ENCODE data around the gene GAB4.

The GAB4 gene

GRCh38 chr22:17007852-17008731 is at the start of gene GAB4:
Gene GAB4, minus strand, starts transcription at chr22:17008222. Its CDS starts 108 bp downstream, at chr22:17008114.
- H3K27ac ChIP-seq (ENCODE audit: extremely low read depth, low read depth, low read length) = no peak within 1 kb of the TSS
- H3K4me1 ChIP-seq (ENCODE audit: control insufficient read depth, insufficient read depth, low read length) = no peaks in the 10 kb centered on the region
- H3K9me3 ChIP-seq (ENCODE audit: control insufficient read depth, insufficient read depth, low read depth, low read length) = no peaks in the 10 kb centered on the region
- H3K36me3 ChIP-seq (ENCODE audit: control insufficient read depth in 2 of 2, insufficient read depth in 1 of 2, low read length in 2 of 2) = no peaks in the 10 kb centered on the region
- TF ChIP-seq ZNF426 (tag by site-specific recombination; IDR thresholded peaks at IDR 0.05) (no peak), ZXDB (tag by site-specific recombination; IDR thresholded peaks at IDR 0.05) (no peak), GLIS2 (tag by site-specific recombination; IDR thresholded peaks at IDR 0.05) (no peak), ZFP69B (tag by site-specific recombination; IDR thresholded peaks at IDR 0.05) (no peak)
- POLR2A ChIA-PET = no interaction called here
- CTCF ChIA-PET = no interaction called here
- no peak within 1 kb of the TSS for H3K4me3 ChIP-seq (ENCODE audit: low read depth, low read length)

GRCh38 chr22:17056807-17057206 is 48.8 kb upstream of the GAB4 start:
- POLR2A ChIA-PET = no interaction called here
- Histone ChIP-seq H3K9me3 (ENCODE audit: control insufficient read depth, insufficient read depth, low read depth, low read length) (no peaks in the 10 kb centered on the region), H3K4me1 (ENCODE audit: control insufficient read depth, insufficient read depth, low read length) (no peaks in the 10 kb centered on the region), H3K36me3 (ENCODE audit: control insufficient read depth in 2 of 2, insufficient read depth in 1 of 2, low read length in 2 of 2) (peaks cover 0 to 8% of the 10 kb centered on the region in 2 experiments; a peak in 2 of 3 replicates), H3K4me3 (ENCODE audit: low read depth, low read length) (no peak overlapping the region), H3K27ac (ENCODE audit: extremely low read depth, low read depth, low read length) (no peak overlapping the region)
- CTCF ChIA-PET = interaction anchor here (0.9 to 3.3 kb wide), 5 partner anchors 8 to 337 kb away, joined by 3 to 106 read pairs (median 7); no protein-coding TSS in a partner anchor
- TF ChIP-seq ZNF391 (tag by site-specific recombination; IDR thresholded peaks at IDR 0.05; ENCODE audit: borderline replicate concordance, low read depth) = no peak
- TF ChIP-seq GFI1B (tag by site-specific recombination; IDR thresholded peaks at IDR 0.05) = no peak
- no peak for TF ChIP-seq ZNF132 (tag by site-specific recombination; IDR thresholded peaks at IDR 0.05; ENCODE audit: borderline replicate concordance)
- TF ChIP-seq, protein P1, sequence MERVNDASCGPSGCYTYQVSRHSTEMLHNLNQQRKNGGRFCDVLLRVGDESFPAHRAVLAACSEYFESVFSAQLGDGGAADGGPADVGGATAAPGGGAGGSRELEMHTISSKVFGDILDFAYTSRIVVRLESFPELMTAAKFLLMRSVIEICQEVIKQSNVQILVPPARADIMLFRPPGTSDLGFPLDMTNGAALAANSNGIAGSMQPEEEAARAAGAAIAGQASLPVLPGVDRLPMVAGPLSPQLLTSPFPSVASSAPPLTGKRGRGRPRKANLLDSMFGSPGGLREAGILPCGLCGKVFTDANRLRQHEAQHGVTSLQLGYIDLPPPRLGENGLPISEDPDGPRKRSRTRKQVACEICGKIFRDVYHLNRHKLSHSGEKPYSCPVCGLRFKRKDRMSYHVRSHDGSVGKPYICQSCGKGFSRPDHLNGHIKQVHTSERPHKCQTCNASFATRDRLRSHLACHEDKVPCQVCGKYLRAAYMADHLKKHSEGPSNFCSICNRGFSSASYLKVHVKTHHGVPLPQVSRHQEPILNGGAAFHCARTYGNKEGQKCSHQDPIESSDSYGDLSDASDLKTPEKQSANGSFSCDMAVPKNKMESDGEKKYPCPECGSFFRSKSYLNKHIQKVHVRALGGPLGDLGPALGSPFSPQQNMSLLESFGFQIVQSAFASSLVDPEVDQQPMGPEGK (tag by site-specific recombination; IDR thresholded peaks at IDR 0.05) = no peak
- TF ChIP-seq ZNF292 (tag by site-specific recombination; IDR thresholded peaks at IDR 0.05; ENCODE audit: borderline replicate concordance, low read depth) = no peak
- no peak for TF ChIP-seq KLF10 (tag by site-specific recombination; IDR thresholded peaks at IDR 0.05)
- no peak for TF ChIP-seq SALL2 (tag by site-specific recombination; IDR thresholded peaks at IDR 0.05; ENCODE audit: borderline replicate concordance)
- no peak for TF ChIP-seq ZNF785 (tag by site-specific recombination; IDR thresholded peaks at IDR 0.05)
- no peak for TF ChIP-seq ZNF513 (tag by site-specific recombination; IDR thresholded peaks at IDR 0.05)
- TF ChIP-seq, protein P2, sequence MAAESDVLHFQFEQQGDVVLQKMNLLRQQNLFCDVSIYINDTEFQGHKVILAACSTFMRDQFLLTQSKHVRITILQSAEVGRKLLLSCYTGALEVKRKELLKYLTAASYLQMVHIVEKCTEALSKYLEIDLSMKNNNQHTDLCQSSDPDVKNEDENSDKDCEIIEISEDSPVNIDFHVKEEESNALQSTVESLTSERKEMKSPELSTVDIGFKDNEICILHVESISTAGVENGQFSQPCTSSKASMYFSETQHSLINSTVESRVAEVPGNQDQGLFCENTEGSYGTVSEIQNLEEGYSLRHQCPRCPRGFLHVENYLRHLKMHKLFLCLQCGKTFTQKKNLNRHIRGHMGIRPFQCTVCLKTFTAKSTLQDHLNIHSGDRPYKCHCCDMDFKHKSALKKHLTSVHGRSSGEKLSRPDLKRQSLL (tag by site-specific recombination; IDR thresholded peaks at IDR 0.05) = no peak
- no peak for TF ChIP-seq ZBTB17 (tag by site-specific recombination; IDR thresholded peaks at IDR 0.05)
- TF ChIP-seq, protein P3, sequence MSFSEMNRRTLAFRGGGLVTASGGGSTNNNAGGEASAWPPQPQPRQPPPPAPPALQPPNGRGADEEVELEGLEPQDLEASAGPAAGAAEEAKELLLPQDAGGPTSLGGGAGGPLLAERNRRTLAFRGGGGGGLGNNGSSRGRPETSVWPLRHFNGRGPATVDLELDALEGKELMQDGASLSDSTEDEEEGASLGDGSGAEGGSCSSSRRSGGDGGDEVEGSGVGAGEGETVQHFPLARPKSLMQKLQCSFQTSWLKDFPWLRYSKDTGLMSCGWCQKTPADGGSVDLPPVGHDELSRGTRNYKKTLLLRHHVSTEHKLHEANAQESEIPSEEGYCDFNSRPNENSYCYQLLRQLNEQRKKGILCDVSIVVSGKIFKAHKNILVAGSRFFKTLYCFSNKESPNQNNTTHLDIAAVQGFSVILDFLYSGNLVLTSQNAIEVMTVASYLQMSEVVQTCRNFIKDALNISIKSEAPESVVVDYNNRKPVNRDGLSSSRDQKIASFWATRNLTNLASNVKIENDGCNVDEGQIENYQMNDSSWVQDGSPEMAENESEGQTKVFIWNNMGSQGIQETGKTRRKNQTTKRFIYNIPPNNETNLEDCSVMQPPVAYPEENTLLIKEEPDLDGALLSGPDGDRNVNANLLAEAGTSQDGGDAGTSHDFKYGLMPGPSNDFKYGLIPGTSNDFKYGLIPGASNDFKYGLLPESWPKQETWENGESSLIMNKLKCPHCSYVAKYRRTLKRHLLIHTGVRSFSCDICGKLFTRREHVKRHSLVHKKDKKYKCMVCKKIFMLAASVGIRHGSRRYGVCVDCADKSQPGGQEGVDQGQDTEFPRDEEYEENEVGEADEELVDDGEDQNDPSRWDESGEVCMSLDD (tag by site-specific recombination; IDR thresholded peaks at IDR 0.05) = no peak
- no peak for TF ChIP-seq OSR2 (tag by site-specific recombination; IDR thresholded peaks at IDR 0.05)
- TF ChIP-seq SCRT2 (tag by site-specific recombination; IDR thresholded peaks at IDR 0.05) = no peak
- TF ChIP-seq ZNF548 (tag by site-specific recombination; IDR thresholded peaks at IDR 0.05) = no peak
- no peak for TF ChIP-seq PRDM1 (tag by site-specific recombination; IDR thresholded peaks at IDR 0.05)
